ENCODE results near the gene ASIC2.
"Not testable (repeated sequence)": the region's sequence is repeated elsewhere in the genome, so short reads cannot be mapped to it uniquely, and the experiment has no call there.

Gene ASIC2

GRCh38 chr17:32969231-32969630 is 323.9 kb downstream of the ASIC2 start:
- FAIRE-seq, result not testable (repeated sequence)

GRCh38 chr17:32964541-32964940 is 328.6 kb downstream of the ASIC2 start:
- FAIRE-seq, result no peak

All from TTC549 (cell line).